ENCODE results near the gene SP4.

SP4 gene

DNA sequence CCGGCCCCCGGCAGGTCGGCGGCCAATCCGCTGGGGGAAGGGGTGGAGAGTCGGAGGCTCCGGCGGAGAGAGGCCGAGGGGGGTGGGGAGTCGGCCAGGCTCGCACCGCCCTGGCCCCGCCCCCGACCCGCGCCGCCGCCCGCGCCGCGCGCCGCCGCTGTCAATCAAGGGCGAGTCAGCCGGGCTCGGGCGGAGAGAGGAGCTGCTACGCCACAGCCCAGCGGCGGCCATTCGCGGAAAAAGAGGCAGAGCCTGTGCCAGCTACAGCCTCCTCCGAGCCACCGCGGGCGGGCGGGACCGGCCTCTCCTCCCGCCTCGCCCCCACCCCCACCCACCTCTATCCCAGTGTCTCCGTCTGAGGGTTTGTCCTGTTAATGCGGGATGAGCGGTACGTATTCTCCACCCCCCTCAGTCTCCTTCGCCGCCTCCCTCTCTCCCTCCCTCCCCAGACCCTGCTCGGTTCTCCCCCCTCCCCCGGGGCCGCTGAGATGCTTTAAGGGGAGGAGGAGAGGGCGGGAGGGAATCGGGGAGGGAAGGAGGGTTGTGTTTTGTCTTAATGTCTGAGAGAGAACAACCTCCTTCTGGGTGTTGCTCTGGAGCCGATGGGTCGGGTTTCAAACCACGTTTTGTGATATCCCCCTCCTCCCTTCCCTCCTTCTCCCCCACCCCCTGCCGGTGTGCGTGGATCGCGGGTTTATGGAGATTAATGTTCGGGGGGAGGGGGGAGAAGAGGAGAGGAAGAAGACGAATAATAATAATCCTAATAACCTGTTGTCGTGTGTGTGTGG, at the start of gene SP4:
Gene SP4, plus strand, starts transcription at position 213 of the 788 bp plus-strand sequence. Its CDS starts 169 bp downstream, at position 382.
- no peak for TF ChIP-seq JUND (IDR thresholded peaks at IDR 0.05; ENCODE audit: low read depth)
- DNase-seq (ENCODE audit: low read depth in 1 of 2, low spot score in 1 of 2), result peak; percentile 92 to 98
- in situ Hi-C loops (cut with HindIII; ENCODE audit: low pct_unique_long_range_greater_than_20kb, low sequenced_read_pairs), result no loop called here

GRCh38 chr7:21383227-21384220, 44.4 kb upstream of the SP4 start:
- DNase-seq (ENCODE audit: low read depth in 1 of 2, low spot score in 1 of 2), result no peak
- in situ Hi-C loops (cut with HindIII; ENCODE audit: low pct_unique_long_range_greater_than_20kb, low sequenced_read_pairs), result no loop called here
- no peak for TF ChIP-seq JUND (IDR thresholded peaks at IDR 0.05; ENCODE audit: low read depth)

- in situ Hi-C loops (cut with HindIII; ENCODE audit: low pct_unique_long_range_greater_than_20kb, low sequenced_read_pairs), result no loop called here
- DNase-seq (ENCODE audit: low read depth in 1 of 2, low spot score in 1 of 2), result no peak
- TF ChIP-seq JUND (IDR thresholded peaks at IDR 0.05; ENCODE audit: low read depth), result no peak
Observed at GRCh38 chr7:21393937-21394336, 33.9 kb upstream of the SP4 start.

GRCh38 chr7:21401944-21402343, 25.9 kb upstream of the SP4 start:
- DNase-seq (ENCODE audit: low read depth in 1 of 2, low spot score in 1 of 2), result no peak
- in situ Hi-C loops (cut with HindIII; ENCODE audit: low pct_unique_long_range_greater_than_20kb, low sequenced_read_pairs), result no loop called here
- TF ChIP-seq JUND (IDR thresholded peaks at IDR 0.05; ENCODE audit: low read depth), result no peak

- in situ Hi-C loops (cut with HindIII; ENCODE audit: low pct_unique_long_range_greater_than_20kb, low sequenced_read_pairs), result no loop called here
- no peak for DNase-seq (ENCODE audit: low read depth in 1 of 2, low spot score in 1 of 2)
- no peak for TF ChIP-seq JUND (IDR thresholded peaks at IDR 0.05; ENCODE audit: low read depth)
Observed at GRCh38 chr7:21407796-21408480, 19.9 kb upstream of the SP4 start.

- no peak for TF ChIP-seq JUND (IDR thresholded peaks at IDR 0.05; ENCODE audit: low read depth)
- in situ Hi-C loops (cut with HindIII; ENCODE audit: low pct_unique_long_range_greater_than_20kb, low sequenced_read_pairs), result no loop called here
- no peak for DNase-seq (ENCODE audit: low read depth in 1 of 2, low spot score in 1 of 2)
Observed at GRCh38 chr7:21408481-21408820, 19.4 kb upstream of the SP4 start.

DNA sequence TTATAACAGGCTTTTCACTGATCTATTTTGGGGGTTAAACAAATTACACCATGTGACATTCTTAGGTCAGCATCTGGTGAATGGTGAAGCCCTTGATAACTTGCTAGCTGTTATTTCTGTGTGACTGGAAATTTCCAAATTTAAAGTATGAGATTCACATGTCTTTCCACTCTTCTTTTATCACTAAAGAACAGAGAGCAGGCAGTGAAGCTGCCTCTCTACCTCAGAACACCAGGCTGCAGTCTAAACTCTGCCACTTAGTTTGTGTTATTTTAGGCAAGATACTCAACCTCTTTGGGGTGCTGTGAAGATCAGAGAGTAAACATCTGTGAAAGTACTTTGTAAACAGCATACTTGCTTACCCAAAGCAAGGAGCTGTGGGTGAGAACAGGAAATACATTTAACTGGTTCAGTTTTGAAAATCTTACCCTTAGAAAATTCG, 15.5 kb upstream of the SP4 start:
- DNase-seq (ENCODE audit: low read depth in 1 of 2, low spot score in 1 of 2), result peak in 1 of 2 experiments; percentile 17
- no peak for TF ChIP-seq JUND (IDR thresholded peaks at IDR 0.05; ENCODE audit: low read depth)
- in situ Hi-C loops (cut with HindIII; ENCODE audit: low pct_unique_long_range_greater_than_20kb, low sequenced_read_pairs), result no loop called here

GRCh38 chr7:21412957-21413356, 14.9 kb upstream of the SP4 start:
- TF ChIP-seq JUND (IDR thresholded peaks at IDR 0.05; ENCODE audit: low read depth), result no peak
- no peak for DNase-seq (ENCODE audit: low read depth in 1 of 2, low spot score in 1 of 2)
- in situ Hi-C loops (cut with HindIII; ENCODE audit: low pct_unique_long_range_greater_than_20kb, low sequenced_read_pairs), result no loop called here

DNA sequence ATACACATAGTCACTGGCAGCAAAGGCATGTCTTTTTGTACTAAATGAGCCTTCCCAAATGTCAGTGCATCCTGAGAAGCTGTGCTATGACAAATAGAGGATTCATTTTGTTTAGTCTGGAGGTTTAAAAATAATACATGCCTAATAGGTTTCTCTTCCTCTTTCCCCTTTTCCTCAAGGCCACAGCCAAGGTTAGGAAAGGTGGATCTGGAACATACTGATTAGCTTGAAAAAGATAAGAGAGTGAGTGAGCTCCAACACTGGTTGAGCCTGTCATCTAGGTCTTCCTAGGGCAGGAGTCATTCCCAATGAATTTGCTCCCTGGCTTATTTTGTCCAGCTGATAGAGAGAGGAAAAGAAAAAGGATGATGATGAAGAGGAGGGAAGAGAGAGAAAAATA, 14.4 kb upstream of the SP4 start:
- no peak for TF ChIP-seq JUND (IDR thresholded peaks at IDR 0.05; ENCODE audit: low read depth)
- DNase-seq (ENCODE audit: low read depth in 1 of 2, low spot score in 1 of 2), result no peak
- in situ Hi-C loops (cut with HindIII; ENCODE audit: low pct_unique_long_range_greater_than_20kb, low sequenced_read_pairs), result no loop called here

DNA sequence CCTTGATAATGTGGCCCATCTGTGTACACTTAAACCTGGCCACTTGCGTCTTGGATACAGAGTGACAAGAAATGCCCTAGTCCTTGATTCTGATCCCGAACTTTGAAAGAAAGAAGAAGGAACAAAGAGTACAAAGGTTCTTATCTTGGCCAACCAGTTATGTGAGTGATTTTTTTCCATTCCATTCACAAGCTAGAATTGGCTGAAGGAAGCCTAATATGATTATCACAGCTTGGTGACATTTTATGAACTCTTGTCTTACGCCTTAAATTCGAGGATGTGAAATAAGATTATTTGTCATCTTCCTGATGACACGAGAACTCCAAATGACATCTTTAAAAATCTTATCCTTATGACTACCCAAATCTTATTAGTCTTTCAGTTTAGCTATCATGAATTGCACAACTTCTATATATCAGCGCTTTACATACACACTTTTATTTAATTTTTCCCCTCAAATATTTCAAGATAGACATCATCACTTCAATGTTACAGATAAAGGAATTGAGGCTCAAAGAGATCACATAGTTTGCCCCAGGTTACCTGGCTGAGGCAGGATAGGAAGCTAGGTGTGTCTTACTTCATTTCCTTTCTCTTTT, 13.0 kb upstream of the SP4 start:
- in situ Hi-C loops (cut with HindIII; ENCODE audit: low pct_unique_long_range_greater_than_20kb, low sequenced_read_pairs), result no loop called here
- DNase-seq (ENCODE audit: low read depth in 1 of 2, low spot score in 1 of 2), result no peak
- no peak for TF ChIP-seq JUND (IDR thresholded peaks at IDR 0.05; ENCODE audit: low read depth)

DNA sequence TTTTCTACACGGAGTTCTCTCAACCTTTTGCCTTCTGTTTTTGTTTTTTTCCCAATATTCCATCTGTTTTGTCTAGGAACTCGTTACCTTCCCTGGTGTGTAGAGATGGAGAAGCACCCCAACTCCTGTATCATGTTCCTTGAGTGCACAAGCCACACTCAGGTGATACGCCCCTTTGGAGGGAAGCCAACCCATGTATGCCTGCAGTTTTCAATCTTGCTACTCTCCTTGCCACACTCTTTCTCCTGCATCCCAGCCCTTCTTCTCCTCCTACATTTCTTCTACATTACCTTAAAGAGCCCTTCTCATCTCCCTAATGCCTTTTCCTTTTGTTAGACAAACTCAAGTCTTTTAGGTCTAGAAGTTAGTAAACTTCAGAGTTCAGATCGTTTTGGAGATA, 10.2 kb upstream of the SP4 start:
- in situ Hi-C loops (cut with HindIII; ENCODE audit: low pct_unique_long_range_greater_than_20kb, low sequenced_read_pairs), result no loop called here
- no peak for TF ChIP-seq JUND (IDR thresholded peaks at IDR 0.05; ENCODE audit: low read depth)
- no peak for DNase-seq (ENCODE audit: low read depth in 1 of 2, low spot score in 1 of 2)

DNA sequence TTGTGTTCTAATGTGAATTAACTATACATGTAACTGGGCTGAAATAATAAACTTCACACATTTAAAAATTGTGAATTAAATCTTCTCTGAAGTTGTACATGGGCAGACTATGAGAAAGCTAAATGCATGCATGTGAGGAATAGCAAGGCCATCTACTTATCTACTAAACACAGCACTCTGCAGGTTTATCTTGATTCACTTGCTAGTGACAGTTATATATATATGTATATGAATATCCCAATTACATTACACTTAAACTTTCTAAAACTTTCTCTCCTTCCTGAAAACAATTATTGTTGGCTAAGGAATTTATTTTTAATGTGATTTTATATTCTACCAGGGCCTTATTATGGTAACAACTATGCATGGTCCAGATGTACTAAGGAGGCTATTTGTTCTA, 5.1 kb upstream of the SP4 start:
- in situ Hi-C loops (cut with HindIII; ENCODE audit: low pct_unique_long_range_greater_than_20kb, low sequenced_read_pairs), result no loop called here
- DNase-seq (ENCODE audit: low read depth in 1 of 2, low spot score in 1 of 2), result no peak
- no peak for TF ChIP-seq JUND (IDR thresholded peaks at IDR 0.05; ENCODE audit: low read depth)
